ENCODE data around the gene RBM8A.

DNA sequence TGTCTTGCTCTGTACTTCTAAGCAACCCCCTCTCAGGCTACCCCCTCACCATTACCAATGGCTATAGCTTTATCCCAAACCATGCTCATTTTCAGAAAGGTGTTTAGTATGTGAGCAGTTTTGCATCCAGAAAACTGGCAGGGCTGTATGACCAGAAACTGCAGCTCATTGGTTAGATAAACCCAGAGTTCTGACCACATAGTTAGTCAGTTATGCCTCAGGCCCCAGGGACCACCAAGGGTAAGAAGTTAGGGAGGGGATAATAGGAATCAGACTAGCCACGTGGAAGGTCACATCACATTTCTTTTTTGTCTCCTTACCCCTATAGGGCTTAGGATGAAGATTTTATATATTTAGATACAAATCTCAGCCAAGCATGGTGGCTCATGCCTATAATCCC is 18.6 kb downstream of the RBM8A start:
- TF ChIP-seq CTCF (IDR thresholded peaks at IDR 0.05) (no peak), ZFX (IDR thresholded peaks at IDR 0.05; ENCODE audit: borderline replicate concordance) (no peak)
